Measurements from ENCODE around the gene LSM4. TPM values are rescaled to one million over a fixed set of nuclear protein-coding genes. Genes with fewer than 3 reads are reported as not detected.

Gene LSM4
- total and polyA plus RNA-seq, 2 of the 13 experiments (the other 11 are each of a cell fraction or from before 2014, with no cell fraction given): 65.8 to 166 TPM

GRCh38 chr19:18340990-18341868, 18.4 kb upstream of the LSM4 start (continued):
- TF ChIP-seq, protein P1, sequence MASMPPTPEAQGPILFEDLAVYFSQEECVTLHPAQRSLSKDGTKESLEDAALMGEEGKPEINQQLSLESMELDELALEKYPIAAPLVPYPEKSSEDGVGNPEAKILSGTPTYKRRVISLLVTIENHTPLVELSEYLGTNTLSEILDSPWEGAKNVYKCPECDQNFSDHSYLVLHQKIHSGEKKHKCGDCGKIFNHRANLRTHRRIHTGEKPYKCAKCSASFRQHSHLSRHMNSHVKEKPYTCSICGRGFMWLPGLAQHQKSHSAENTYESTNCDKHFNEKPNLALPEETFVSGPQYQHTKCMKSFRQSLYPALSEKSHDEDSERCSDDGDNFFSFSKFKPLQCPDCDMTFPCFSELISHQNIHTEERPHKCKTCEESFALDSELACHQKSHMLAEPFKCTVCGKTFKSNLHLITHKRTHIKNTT (CRISPR knock-in tag; IDR thresholded peaks at IDR 0.05): no peak
- 0 out of 2 replicates have a peak, but pooled peaks have one; percentile 79 for TF ChIP-seq ZNF354B (CRISPR knock-in tag; IDR thresholded peaks at IDR 0.05)
- TF ChIP-seq GLI4 (CRISPR knock-in tag; IDR thresholded peaks at IDR 0.05; ENCODE audit: borderline replicate concordance): no peak
- TF ChIP-seq, protein P2, sequence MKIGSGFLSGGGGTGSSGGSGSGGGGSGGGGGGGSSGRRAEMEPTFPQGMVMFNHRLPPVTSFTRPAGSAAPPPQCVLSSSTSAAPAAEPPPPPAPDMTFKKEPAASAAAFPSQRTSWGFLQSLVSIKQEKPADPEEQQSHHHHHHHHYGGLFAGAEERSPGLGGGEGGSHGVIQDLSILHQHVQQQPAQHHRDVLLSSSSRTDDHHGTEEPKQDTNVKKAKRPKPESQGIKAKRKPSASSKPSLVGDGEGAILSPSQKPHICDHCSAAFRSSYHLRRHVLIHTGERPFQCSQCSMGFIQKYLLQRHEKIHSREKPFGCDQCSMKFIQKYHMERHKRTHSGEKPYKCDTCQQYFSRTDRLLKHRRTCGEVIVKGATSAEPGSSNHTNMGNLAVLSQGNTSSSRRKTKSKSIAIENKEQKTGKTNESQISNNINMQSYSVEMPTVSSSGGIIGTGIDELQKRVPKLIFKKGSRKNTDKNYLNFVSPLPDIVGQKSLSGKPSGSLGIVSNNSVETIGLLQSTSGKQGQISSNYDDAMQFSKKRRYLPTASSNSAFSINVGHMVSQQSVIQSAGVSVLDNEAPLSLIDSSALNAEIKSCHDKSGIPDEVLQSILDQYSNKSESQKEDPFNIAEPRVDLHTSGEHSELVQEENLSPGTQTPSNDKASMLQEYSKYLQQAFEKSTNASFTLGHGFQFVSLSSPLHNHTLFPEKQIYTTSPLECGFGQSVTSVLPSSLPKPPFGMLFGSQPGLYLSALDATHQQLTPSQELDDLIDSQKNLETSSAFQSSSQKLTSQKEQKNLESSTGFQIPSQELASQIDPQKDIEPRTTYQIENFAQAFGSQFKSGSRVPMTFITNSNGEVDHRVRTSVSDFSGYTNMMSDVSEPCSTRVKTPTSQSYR (CRISPR knock-in tag; IDR thresholded peaks at IDR 0.05; ENCODE audit: borderline replicate concordance): peak; percentile 46; the same call in 1 of the 2 replicates
- TF ChIP-seq, protein P3, sequence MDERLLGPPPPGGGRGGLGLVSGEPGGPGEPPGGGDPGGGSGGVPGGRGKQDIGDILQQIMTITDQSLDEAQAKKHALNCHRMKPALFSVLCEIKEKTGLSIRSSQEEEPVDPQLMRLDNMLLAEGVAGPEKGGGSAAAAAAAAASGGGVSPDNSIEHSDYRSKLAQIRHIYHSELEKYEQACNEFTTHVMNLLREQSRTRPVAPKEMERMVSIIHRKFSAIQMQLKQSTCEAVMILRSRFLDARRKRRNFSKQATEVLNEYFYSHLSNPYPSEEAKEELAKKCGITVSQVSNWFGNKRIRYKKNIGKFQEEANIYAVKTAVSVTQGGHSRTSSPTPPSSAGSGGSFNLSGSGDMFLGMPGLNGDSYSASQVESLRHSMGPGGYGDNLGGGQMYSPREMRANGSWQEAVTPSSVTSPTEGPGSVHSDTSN (CRISPR knock-in tag; IDR thresholded peaks at IDR 0.05): no peak
- TF ChIP-seq, protein P4, sequence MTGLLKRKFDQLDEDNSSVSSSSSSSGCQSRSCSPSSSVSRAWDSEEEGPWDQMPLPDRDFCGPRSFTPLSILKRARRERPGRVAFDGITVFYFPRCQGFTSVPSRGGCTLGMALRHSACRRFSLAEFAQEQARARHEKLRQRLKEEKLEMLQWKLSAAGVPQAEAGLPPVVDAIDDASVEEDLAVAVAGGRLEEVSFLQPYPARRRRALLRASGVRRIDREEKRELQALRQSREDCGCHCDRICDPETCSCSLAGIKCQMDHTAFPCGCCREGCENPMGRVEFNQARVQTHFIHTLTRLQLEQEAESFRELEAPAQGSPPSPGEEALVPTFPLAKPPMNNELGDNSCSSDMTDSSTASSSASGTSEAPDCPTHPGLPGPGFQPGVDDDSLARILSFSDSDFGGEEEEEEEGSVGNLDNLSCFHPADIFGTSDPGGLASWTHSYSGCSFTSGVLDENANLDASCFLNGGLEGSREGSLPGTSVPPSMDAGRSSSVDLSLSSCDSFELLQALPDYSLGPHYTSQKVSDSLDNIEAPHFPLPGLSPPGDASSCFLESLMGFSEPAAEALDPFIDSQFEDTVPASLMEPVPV (CRISPR knock-in tag; IDR thresholded peaks at IDR 0.05): peak; percentile 84
- no peak for TF ChIP-seq SKI (IDR thresholded peaks at IDR 0.05; ENCODE audit: partially characterized antibody)
- TF ChIP-seq KDM2A (CRISPR knock-in tag; IDR thresholded peaks at IDR 0.05; ENCODE audit: borderline replicate concordance, low read depth): peak; percentile 72
- peak; percentile 33; the same call in 1 of the 2 replicates for TF ChIP-seq HOXD1 (CRISPR knock-in tag; IDR thresholded peaks at IDR 0.05)
- no peak for TF ChIP-seq SMAD3 (CRISPR knock-in tag; IDR thresholded peaks at IDR 0.05)
- TF ChIP-seq, protein P5, sequence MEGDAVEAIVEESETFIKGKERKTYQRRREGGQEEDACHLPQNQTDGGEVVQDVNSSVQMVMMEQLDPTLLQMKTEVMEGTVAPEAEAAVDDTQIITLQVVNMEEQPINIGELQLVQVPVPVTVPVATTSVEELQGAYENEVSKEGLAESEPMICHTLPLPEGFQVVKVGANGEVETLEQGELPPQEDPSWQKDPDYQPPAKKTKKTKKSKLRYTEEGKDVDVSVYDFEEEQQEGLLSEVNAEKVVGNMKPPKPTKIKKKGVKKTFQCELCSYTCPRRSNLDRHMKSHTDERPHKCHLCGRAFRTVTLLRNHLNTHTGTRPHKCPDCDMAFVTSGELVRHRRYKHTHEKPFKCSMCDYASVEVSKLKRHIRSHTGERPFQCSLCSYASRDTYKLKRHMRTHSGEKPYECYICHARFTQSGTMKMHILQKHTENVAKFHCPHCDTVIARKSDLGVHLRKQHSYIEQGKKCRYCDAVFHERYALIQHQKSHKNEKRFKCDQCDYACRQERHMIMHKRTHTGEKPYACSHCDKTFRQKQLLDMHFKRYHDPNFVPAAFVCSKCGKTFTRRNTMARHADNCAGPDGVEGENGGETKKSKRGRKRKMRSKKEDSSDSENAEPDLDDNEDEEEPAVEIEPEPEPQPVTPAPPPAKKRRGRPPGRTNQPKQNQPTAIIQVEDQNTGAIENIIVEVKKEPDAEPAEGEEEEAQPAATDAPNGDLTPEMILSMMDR (CRISPR knock-in tag; IDR thresholded peaks at IDR 0.05): peak; percentile 14; the same call in 1 of the 2 replicates
- TF ChIP-seq, protein P6, sequence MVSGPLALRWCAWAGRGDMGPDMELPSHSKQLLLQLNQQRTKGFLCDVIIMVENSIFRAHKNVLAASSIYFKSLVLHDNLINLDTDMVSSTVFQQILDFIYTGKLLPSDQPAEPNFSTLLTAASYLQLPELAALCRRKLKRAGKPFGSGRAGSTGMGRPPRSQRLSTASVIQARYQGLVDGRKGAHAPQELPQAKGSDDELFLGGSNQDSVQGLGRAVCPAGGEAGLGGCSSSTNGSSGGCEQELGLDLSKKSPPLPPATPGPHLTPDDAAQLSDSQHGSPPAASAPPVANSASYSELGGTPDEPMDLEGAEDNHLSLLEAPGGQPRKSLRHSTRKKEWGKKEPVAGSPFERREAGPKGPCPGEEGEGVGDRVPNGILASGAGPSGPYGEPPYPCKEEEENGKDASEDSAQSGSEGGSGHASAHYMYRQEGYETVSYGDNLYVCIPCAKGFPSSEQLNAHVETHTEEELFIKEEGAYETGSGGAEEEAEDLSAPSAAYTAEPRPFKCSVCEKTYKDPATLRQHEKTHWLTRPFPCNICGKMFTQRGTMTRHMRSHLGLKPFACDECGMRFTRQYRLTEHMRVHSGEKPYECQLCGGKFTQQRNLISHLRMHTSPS (CRISPR knock-in tag; IDR thresholded peaks at IDR 0.05; ENCODE audit: low read depth): peak; percentile 59; the same call in 1 of the 2 replicates
- no peak for TF ChIP-seq ZSCAN12 (CRISPR knock-in tag; IDR thresholded peaks at IDR 0.05)
- TF ChIP-seq ZNF563 (CRISPR knock-in tag; IDR thresholded peaks at IDR 0.05): no peak
- peak; percentile 23; the same call in 1 of the 2 replicates for TF ChIP-seq ZNF292 (CRISPR knock-in tag; IDR thresholded peaks at IDR 0.05; ENCODE audit: borderline replicate concordance, low read depth)
- 0 out of 2 replicates have a peak, but pooled peaks have one; percentile 29 for TF ChIP-seq ZNF558 (CRISPR knock-in tag; IDR thresholded peaks at IDR 0.05; ENCODE audit: borderline replicate concordance)
- TF ChIP-seq RXRB (CRISPR knock-in tag; IDR thresholded peaks at IDR 0.05; ENCODE audit: borderline replicate concordance): peak; percentile 67
